HCT116 (cell line): Measurements from ENCODE around the gene ZRANB1. TPM values are rescaled to one million over a fixed set of nuclear protein-coding genes. Genes with fewer than 3 reads are reported as not detected.

Experiments
- ATAC-seq: fragments of 200-7000 bp; cut with Tn5 transposase; 2 replicates; pipeline ENCODE4 v1.9.1; 2020; ENCODE audit warnings: mild to moderate bottlenecking, moderate library complexity
- BruUV-seq: library from RNA; stranded (reverse); fragments of 400-500 nt; replicated peaks from 2 replicates; lab custom pipeline; 2021; lab: Mats Ljungman, UMichigan
- CTCF ChIA-PET: fragments of 300-600 bp; sonication (Branson Sonifier 250); formaldehyde crosslinking; loops from one replicate; lab custom pipeline; 2021; ENCODE audit warnings: antibody characterized with exemption; lab: Charles Lee
- POLR2A ChIA-PET: fragments of 300-600, 350-600 bp; sonication (Branson Sonifier 250); formaldehyde crosslinking; loops from one replicate; lab custom pipeline; 2021; ENCODE audit warnings: antibody characterized with exemption; lab: Charles Lee
- RAD21 ChIA-PET, 2 experiments: fragments of 300-600 bp; sonication (Branson Sonifier 250); formaldehyde crosslinking; loops; one replicate each; lab custom pipeline; 2023; ENCODE audit warnings: low total read pairs in 2 of 2; ENCODE audit not compliant: uncharacterized antibody in 2 of 2, unreplicated experiment in 2 of 2, low non-redundant PET in 1 of 2; lab: Charles Lee
- DNase-seq: peaks from one replicate; pipeline ENCODE4 v3.0.0-alpha.2; 2010; ENCODE audit warnings: low read depth, low spot score
- H2AFZ ChIP-seq: fragments of 200-600 bp; shearing (Covaris generic), sonication (generic); 2 replicates; pipeline ENCODE4 v1.6.1; 2017; ENCODE audit warnings: low read depth, mixed run types, mixed read lengths, antibody characterized with exemption, low read length; ENCODE audit not compliant: poor library complexity, severe bottlenecking
- H3K27ac ChIP-seq: 2 replicates; pipeline ENCODE4 v1.5.1; 2012; ENCODE audit warnings: low read depth, low read length
- H3K27me3 ChIP-seq: fragments of 200-600 bp; sonication (generic); 2 replicates; pipeline ENCODE4 v1.6.1; 2016; ENCODE audit warnings: mixed run types, low read length, mixed read lengths; ENCODE audit not compliant: insufficient read depth
- H3K36me3 ChIP-seq, 2 experiments: fragments of 200-500 bp in 1 of 2; fragments of 200-600 bp in 1 of 2; sonication (Bioruptor generic) in 1 of 2; sonication (generic) in 1 of 2; 2 replicates each; pipeline versions ENCODE4 v1.5.1 to v1.6.1; 2014 to 2016; ENCODE audit warnings: low read length in 2 of 2, inconsistent platforms in 1 of 2, mixed read lengths in 1 of 2, mixed run types in 1 of 2; ENCODE audit not compliant: insufficient read depth in 2 of 2, control insufficient read depth in 1 of 2
- H3K4me1 ChIP-seq, 2 experiments: fragments of 200-600 bp in 1 of 2; sonication (generic) in 1 of 2; 2 replicates each; pipeline versions ENCODE4 v1.5.1 to v1.6.1; 2012 to 2017; ENCODE audit warnings: low read length in 2 of 2, inconsistent platforms in 1 of 2, mild to moderate bottlenecking in 1 of 2, mixed read lengths in 1 of 2, mixed run types in 1 of 2, moderate library complexity in 1 of 2; ENCODE audit not compliant: insufficient read depth in 2 of 2, control insufficient read depth in 1 of 2
- H3K4me2 ChIP-seq: fragments of 200-600 bp; sonication (generic); 2 replicates; pipeline ENCODE4 v1.6.1; 2017; ENCODE audit warnings: mixed run types, low read length, mixed read lengths
- H3K4me3 ChIP-seq, 2 experiments: fragments of 200-600 bp in 1 of 2; sonication (generic) in 1 of 2; replicated peaks in 1 of 2; 2 replicates each; pipeline ENCODE4 v1.5.1; 2011 to 2016; ENCODE audit warnings: low read length in 2 of 2, control low read depth in 1 of 2, low read depth in 1 of 2, mild to moderate bottlenecking in 1 of 2, mixed read lengths in 1 of 2, mixed run types in 1 of 2
- H3K79me2 ChIP-seq: fragments of 200-600 bp; sonication (generic); 2 replicates; pipeline ENCODE4 v1.6.1; 2017; ENCODE audit warnings: mild to moderate bottlenecking, mixed run types, low read length, moderate library complexity, mixed read lengths; ENCODE audit not compliant: insufficient read depth
- H3K9ac ChIP-seq: fragments of 200-600 bp; sonication (generic); 2 replicates; pipeline ENCODE4 v1.6.1; 2016; ENCODE audit warnings: low read length, mixed read lengths
- H3K9me2 ChIP-seq: fragments of 200-600 bp; sonication (generic), shearing (Covaris generic); 2 replicates; pipeline ENCODE4 v1.6.1; 2017; ENCODE audit warnings: mixed run types, mild to moderate bottlenecking, moderate library complexity; ENCODE audit not compliant: insufficient read depth
- H3K9me3 ChIP-seq, 2 experiments: fragments of 200-500 bp in 1 of 2; fragments of 200-600 bp in 1 of 2; sonication (Bioruptor generic) in 1 of 2; sonication (generic) in 1 of 2; 2 replicates each; pipeline ENCODE4 v1.6.1; 2014 to 2017; ENCODE audit warnings: low read length in 2 of 2, mixed read lengths in 2 of 2, inconsistent platforms in 1 of 2, low read depth in 1 of 2, mild to moderate bottlenecking in 1 of 2, mixed run types in 1 of 2, moderate library complexity in 1 of 2; ENCODE audit not compliant: control insufficient read depth in 1 of 2, insufficient read depth in 1 of 2
- H4K20me1 ChIP-seq: fragments of 200-600 bp; sonication (generic), shearing (Covaris generic); 2 replicates; pipeline ENCODE4 v1.6.1; 2017; ENCODE audit warnings: mixed run types, mild to moderate bottlenecking, moderate library complexity; ENCODE audit not compliant: insufficient read depth
- CBX3 ChIP-seq: IDR thresholded peaks from 2 replicates; pipeline ENCODE4 v1.6.1; 2012; ENCODE audit warnings: low read depth
- FOSL1 ChIP-seq: IDR thresholded peaks from 2 replicates; pipeline ENCODE4 v1.6.1; 2012; ENCODE audit warnings: low read depth
- SIN3A ChIP-seq: IDR thresholded peaks from 2 replicates; pipeline ENCODE4 v1.6.1; 2012; ENCODE audit warnings: low read depth
- YY1 ChIP-seq: IDR thresholded peaks from 2 replicates; pipeline ENCODE4 v1.6.1; 2011; ENCODE audit warnings: low read length, low read depth, moderate library complexity, mild to moderate bottlenecking; ENCODE audit not compliant: insufficient replicate concordance; ENCODE audit errors: extremely low read depth
- intact Hi-C: fragments of 100-400 bp; cut with micrococcal nuclease; formaldehyde crosslinking; loops from 2 replicates; pipeline ENCODE4 v1.10.0; 2022
- total RNA-seq: library from RNA; stranded (reverse); gene quantifications from one replicate; pipeline ENCODE4 v1.2.1, GENCODE V29; 2021; ENCODE audit not compliant: unreplicated experiment
- TF ChIP-seq, protein P1 (sequence below), 3 experiments: fragments of 200-600 bp in 1 of 3; sonication (generic) in 1 of 3; IDR thresholded peaks in 2 of 3; conservative IDR thresholded peaks in 1 of 3; 2 replicates each; pipeline ENCODE4 v1.5.1; 2012 to 2017; ENCODE audit warnings: low read depth in 2 of 3, low read length in 2 of 3, antibody characterized with exemption in 1 of 3, borderline replicate concordance in 1 of 3, control low read depth in 1 of 3, mild to moderate bottlenecking in 1 of 3, mixed read lengths in 1 of 3, mixed run types in 1 of 3, moderate library complexity in 1 of 3; ENCODE audit not compliant: insufficient read depth in 1 of 3
- TF ChIP-seq, protein P2 (sequence below): IDR thresholded peaks from 2 replicates; pipeline ENCODE4 v1.6.1; 2012

Gene ZRANB1
- total RNA-seq, 1 experiment from 2014 or later = 23.9 TPM

DNA sequence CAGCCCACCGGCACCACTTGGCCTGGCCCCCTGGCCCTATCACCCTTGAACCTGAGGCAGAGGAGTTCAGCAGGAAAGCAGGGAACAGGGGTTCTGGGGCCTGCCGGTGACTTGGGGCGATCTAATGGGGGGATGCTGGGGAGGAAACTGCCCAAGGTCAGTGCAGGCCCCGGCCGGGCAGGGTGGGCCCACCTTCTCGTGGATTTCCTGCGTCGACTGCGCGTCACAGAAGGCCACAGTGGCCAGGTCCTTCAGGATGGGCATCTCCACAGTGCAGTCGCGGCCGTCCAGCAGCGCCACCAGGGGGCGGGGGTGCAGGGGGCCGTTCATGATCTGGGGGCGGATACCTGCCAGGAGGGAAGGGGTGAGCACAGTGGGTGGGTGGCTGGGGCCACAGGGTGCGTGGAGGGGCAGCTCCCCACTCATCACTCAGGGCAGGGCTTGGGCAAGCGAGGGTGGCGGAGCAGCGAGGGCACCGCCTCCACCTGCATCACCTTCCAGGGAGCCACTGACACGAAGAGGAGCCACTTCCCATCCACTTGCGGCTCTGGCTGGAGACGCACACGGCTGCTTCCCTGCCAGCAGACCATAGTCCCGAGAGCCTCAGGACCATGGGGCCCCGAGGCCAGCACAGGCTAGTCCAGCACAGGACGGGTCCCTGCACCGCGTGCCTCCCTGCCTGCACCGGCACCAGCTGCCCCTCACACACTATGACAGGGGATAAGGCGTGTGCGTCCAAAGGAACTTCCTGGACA lies 61.4 kb downstream of the ZRANB1 start:
- no peaks in the 10 kb centered on the region for H3K27me3 ChIP-seq
- ATAC-seq (peak; percentile 40), DNase-seq (no peak)
- H2AFZ ChIP-seq = no peak overlapping the region
- H3K9me2 ChIP-seq = no peaks in the 10 kb centered on the region
- no TSS peak for BruUV-seq
- TF ChIP-seq CBX3 = no peak
- TF ChIP-seq, protein P1, sequence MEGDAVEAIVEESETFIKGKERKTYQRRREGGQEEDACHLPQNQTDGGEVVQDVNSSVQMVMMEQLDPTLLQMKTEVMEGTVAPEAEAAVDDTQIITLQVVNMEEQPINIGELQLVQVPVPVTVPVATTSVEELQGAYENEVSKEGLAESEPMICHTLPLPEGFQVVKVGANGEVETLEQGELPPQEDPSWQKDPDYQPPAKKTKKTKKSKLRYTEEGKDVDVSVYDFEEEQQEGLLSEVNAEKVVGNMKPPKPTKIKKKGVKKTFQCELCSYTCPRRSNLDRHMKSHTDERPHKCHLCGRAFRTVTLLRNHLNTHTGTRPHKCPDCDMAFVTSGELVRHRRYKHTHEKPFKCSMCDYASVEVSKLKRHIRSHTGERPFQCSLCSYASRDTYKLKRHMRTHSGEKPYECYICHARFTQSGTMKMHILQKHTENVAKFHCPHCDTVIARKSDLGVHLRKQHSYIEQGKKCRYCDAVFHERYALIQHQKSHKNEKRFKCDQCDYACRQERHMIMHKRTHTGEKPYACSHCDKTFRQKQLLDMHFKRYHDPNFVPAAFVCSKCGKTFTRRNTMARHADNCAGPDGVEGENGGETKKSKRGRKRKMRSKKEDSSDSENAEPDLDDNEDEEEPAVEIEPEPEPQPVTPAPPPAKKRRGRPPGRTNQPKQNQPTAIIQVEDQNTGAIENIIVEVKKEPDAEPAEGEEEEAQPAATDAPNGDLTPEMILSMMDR (IDR thresholded peaks at IDR 0.05 in 2 of 3, conservative IDR thresholded peaks at IDR 0.05 in 1 of 3; ENCODE audit: borderline replicate concordance in 1 of 3, insufficient read depth in 1 of 3, low read depth in 2 of 3, low read length in 2 of 3) = peak in 2 of 3 experiments; percentile 16 to 41; a peak in 3 of 6 replicates
- intact Hi-C loops = no loop called here
- ChIA-PET POLR2A (no interaction called here), RAD21 (interaction anchor here in 1 of 2 experiments (0.5 kb wide), 1 partner anchor 12 kb away, joined by 4 read pairs; no protein-coding TSS in a partner anchor), CTCF (no interaction called here)
- no peak overlapping the region for H3K9ac ChIP-seq
- no peaks in the 10 kb centered on the region for H3K4me1 ChIP-seq
- peaks cover 35% of the 10 kb centered on the region; the same call in 1 of the 2 replicates for H3K79me2 ChIP-seq
- no peaks in the 10 kb centered on the region for H3K9me3 ChIP-seq
- H4K20me1 ChIP-seq = peaks cover 14% of the 10 kb centered on the region; the same call in 1 of the 2 replicates
- H3K4me3 ChIP-seq = no peak overlapping the region
- peaks cover 19 to 24% of the 10 kb centered on the region in 2 experiments; a peak in 3 of 4 replicates for H3K36me3 ChIP-seq
- H3K4me2 ChIP-seq = no peak overlapping the region
- H3K27ac ChIP-seq = no peak overlapping the region; the same call in 1 of the 2 replicates

DNA sequence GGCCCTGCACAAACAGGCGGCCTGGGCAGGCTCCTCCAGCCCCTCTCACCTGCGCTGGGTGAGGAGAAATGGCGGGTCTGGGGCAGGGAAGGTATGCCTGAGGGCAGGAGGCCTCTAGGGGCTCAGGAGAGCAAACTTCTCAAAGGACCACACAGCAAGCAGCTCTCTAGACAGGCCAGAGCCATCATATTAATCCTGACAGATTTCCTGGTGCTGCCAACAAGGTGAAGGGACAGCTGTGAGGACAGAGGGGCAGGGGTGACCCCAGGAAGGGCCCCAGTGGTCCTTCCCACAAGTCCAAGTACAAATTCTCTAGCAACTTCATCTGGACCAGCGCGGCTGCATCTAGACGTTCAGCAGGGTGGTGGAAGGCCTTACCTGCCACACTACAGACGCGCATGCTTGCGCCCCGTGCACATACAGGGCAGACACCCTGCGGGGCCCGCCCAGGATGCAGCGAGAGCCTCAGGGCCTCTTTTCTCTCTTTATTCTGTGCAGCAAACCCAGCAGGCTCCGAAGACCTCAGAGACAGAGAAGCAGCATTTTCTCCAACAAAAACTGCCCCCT lies 62.1 kb downstream of the ZRANB1 start:
- Histone ChIP-seq H3K27me3 (no peaks in the 10 kb centered on the region), H2AFZ (no peak overlapping the region), H3K36me3 (peaks cover 17% of the 10 kb centered on the region in 2 experiments; a peak in 3 of 4 replicates), H3K4me3 (no peak overlapping the region), H3K9me2 (no peaks in the 10 kb centered on the region), H3K4me1 (no peaks in the 10 kb centered on the region), H3K79me2 (peaks cover 37% of the 10 kb centered on the region; the same call in 1 of the 2 replicates), H3K9me3 (no peaks in the 10 kb centered on the region), H4K20me1 (peaks cover 14% of the 10 kb centered on the region; the same call in 1 of the 2 replicates), H3K9ac (no peak overlapping the region), H3K27ac (no peak overlapping the region; the same call in 1 of the 2 replicates), H3K4me2 (no peak overlapping the region)
- intact Hi-C loops = no loop called here
- ChIA-PET CTCF (no interaction called here), POLR2A (no interaction called here), RAD21 (no interaction called here)
- DNase-seq = no peak
- ATAC-seq = peak; percentile 14
- BruUV-seq = no TSS peak
- TF ChIP-seq SIN3A = no peak
- TF ChIP-seq, protein P2, sequence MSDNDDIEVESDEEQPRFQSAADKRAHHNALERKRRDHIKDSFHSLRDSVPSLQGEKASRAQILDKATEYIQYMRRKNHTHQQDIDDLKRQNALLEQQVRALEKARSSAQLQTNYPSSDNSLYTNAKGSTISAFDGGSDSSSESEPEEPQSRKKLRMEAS = no peak
- no peak for TF ChIP-seq YY1
- no peak for TF ChIP-seq FOSL1
